PC-3 (cell line): ENCODE measurements around the gene TCERG1L. TPM values are rescaled to one million over a fixed set of nuclear protein-coding genes. Genes with fewer than 3 reads are reported as not detected.

ENCODE experiments used
- ATAC-seq: fragments of 200-7000 bp; cut with Tn5 transposase; 2 replicates; pipeline ENCODE4 v1.9.1; 2020; ENCODE audit warnings: mild to moderate bottlenecking, moderate library complexity
- BruUV-seq: library from RNA; stranded (reverse); fragments of 400-500 nt; replicated peaks from 2 replicates; lab custom pipeline; 2021; lab: Mats Ljungman, UMichigan
- CTCF ChIA-PET: fragments of 300-600 bp; sonication (Branson Sonifier 250); formaldehyde crosslinking; loops from one replicate; lab custom pipeline; 2022; ENCODE audit warnings: antibody characterized with exemption; lab: Charles Lee
- POLR2A ChIA-PET: fragments of 300-600 bp; sonication (Branson Sonifier 250); formaldehyde crosslinking; loops from one replicate; lab custom pipeline; 2022; ENCODE audit warnings: antibody characterized with exemption; ENCODE audit not compliant: unreplicated experiment; lab: Charles Lee
- DNase-seq: peaks from one replicate; pipeline ENCODE4 v3.0.0-alpha.2; 2015
- H2AFZ ChIP-seq: fragments of 300-600 bp; sonication (generic); 2 replicates; pipeline ENCODE4 v1.6.0; 2016; ENCODE audit warnings: antibody characterized with exemption, low read length
- H3F3A ChIP-seq: fragments of 300-600 bp; sonication (generic); one replicate; pipeline ENCODE4 v1.6.0; 2017; ENCODE audit warnings: antibody characterized with exemption, low read length, control low read depth, mild to moderate bottlenecking; ENCODE audit not compliant: unreplicated experiment
- H3K27ac ChIP-seq: fragments of 300-600 bp; sonication (generic); 2 replicates; pipeline ENCODE4 v1.5.1; 2016; ENCODE audit warnings: mild to moderate bottlenecking, low read length
- H3K27me3 ChIP-seq: fragments of 300-600 bp; sonication (generic); 2 replicates; pipeline ENCODE4 v1.6.1; 2016; ENCODE audit warnings: low read length, mixed read lengths
- H3K36me3 ChIP-seq: fragments of 300-600 bp; sonication (generic); 2 replicates; pipeline ENCODE4 v1.6.1; 2016; ENCODE audit warnings: low read depth, mixed run types, low read length, mixed read lengths
- H3K4me1 ChIP-seq: fragments of 300-600 bp; sonication (generic); 2 replicates; pipeline ENCODE4 v1.5.1; 2016; ENCODE audit warnings: low read length; ENCODE audit not compliant: insufficient read depth
- H3K4me2 ChIP-seq: fragments of 300-600 bp; sonication (generic); 2 replicates; pipeline ENCODE4 v1.6.0; 2016; ENCODE audit warnings: low read length
- H3K4me3 ChIP-seq: fragments of 300-600 bp; sonication (generic); 2 replicates; pipeline ENCODE4 v1.5.1; 2016; ENCODE audit warnings: mild to moderate bottlenecking, low read length, mixed read lengths
- H3K79me2 ChIP-seq: fragments of 300-600 bp; sonication (generic); 2 replicates; pipeline ENCODE4 v1.6.1; 2017; ENCODE audit warnings: low read length, mixed read lengths
- H3K9ac ChIP-seq: fragments of 300-600 bp; sonication (generic); 2 replicates; pipeline ENCODE4 v1.6.0; 2016; ENCODE audit warnings: mild to moderate bottlenecking, low read length
- H3K9me2 ChIP-seq: fragments of 300-600 bp; sonication (generic); replicated peaks from 2 replicates; pipeline ENCODE4 v1.6.1; 2016; ENCODE audit warnings: mixed run types, low read length, mixed read lengths
- H3K9me3 ChIP-seq: fragments of 300-600 bp; sonication (generic); 2 replicates; pipeline ENCODE4 v1.6.1; 2016; ENCODE audit warnings: low read length, mixed read lengths
- H4K20me1 ChIP-seq: fragments of 300-600 bp; sonication (generic); 2 replicates; pipeline ENCODE4 v1.6.1; 2016; ENCODE audit warnings: low read length, mixed read lengths
- EZH2 ChIP-seq: fragments of 300-600 bp; sonication (generic); IDR thresholded peaks from one replicate; pipeline ENCODE4 v1.6.1; 2017; ENCODE audit warnings: antibody characterized with exemption, mild to moderate bottlenecking, low read length; ENCODE audit not compliant: unreplicated experiment
- EZH2phosphoT487 ChIP-seq: fragments of 300-600 bp; sonication (generic); IDR thresholded peaks from 2 replicates; pipeline ENCODE4 v1.6.1; 2018; ENCODE audit warnings: mild to moderate bottlenecking, antibody characterized with exemption, low read length, borderline replicate concordance
- intact Hi-C: fragments of 100-400 bp; cut with micrococcal nuclease; formaldehyde crosslinking; loops from 2 replicates; pipeline ENCODE4 v1.9.0; 2023
- total RNA-seq: library from RNA; depleted of rRNA; stranded (reverse); fragments of >200 nt; gene quantifications from 2 replicates; pipeline ENCODE4 v1.2.3, GENCODE V29; 2014
- TF ChIP-seq, protein P1 (sequence below): fragments of 300-600 bp; sonication (generic); conservative IDR thresholded peaks from 2 replicates; pipeline ENCODE4 v1.5.1; 2017; ENCODE audit warnings: antibody characterized with exemption, low read depth, mild to moderate bottlenecking, low read length

TCERG1L gene
- total RNA-seq, 1 experiment from 2014 or later: not detected

DNA sequence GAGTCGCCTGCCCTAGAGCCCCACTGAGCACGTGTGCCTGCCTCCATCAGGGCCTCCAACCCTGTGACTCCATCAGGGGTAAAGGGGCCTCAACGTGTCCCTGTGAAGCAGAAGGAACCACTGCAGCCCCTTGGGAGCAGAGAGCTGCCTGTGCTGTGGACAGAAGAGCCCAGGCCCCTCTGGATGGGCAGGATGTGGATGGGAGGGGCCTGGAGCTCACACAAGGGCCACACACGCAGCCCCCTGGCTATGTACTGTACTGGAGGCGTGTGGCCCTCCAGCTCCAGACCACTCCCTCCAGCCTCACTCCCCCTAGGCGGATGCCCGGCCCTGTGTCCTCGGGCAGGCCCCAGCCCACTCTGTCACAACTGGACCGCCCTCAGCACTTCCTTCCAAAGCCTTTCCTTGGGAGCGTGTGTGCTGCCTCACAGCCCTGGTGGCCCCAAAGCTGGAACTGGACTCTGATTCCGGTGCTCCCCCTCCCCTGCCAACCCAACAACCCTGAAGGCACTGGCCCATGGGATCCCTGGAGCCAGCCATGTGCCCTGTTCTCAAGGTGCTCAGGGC lies 238.0 kb downstream of the TCERG1L start:
- Histone ChIP-seq H3K27me3 (no peaks in the 10 kb centered on the region), H3K9me2 (no peaks in the 10 kb centered on the region), H3K4me3 (no peak overlapping the region), H3K79me2 (no peaks in the 10 kb centered on the region), H2AFZ (no peak overlapping the region), H3K36me3 (no peaks in the 10 kb centered on the region), H3K4me1 (no peaks in the 10 kb centered on the region), H3K9ac (no peak overlapping the region), H4K20me1 (no peaks in the 10 kb centered on the region), H3K9me3 (0 out of 2 replicates have a peak, but pooled peaks cover 3% of the 10 kb centered on the region), H3F3A (no peaks in the 10 kb centered on the region), H3K27ac (no peak overlapping the region), H3K4me2 (no peak overlapping the region)
- ChIA-PET CTCF (no interaction called here), POLR2A (no interaction called here)
- TF ChIP-seq, protein P1, sequence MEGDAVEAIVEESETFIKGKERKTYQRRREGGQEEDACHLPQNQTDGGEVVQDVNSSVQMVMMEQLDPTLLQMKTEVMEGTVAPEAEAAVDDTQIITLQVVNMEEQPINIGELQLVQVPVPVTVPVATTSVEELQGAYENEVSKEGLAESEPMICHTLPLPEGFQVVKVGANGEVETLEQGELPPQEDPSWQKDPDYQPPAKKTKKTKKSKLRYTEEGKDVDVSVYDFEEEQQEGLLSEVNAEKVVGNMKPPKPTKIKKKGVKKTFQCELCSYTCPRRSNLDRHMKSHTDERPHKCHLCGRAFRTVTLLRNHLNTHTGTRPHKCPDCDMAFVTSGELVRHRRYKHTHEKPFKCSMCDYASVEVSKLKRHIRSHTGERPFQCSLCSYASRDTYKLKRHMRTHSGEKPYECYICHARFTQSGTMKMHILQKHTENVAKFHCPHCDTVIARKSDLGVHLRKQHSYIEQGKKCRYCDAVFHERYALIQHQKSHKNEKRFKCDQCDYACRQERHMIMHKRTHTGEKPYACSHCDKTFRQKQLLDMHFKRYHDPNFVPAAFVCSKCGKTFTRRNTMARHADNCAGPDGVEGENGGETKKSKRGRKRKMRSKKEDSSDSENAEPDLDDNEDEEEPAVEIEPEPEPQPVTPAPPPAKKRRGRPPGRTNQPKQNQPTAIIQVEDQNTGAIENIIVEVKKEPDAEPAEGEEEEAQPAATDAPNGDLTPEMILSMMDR: no peak
- TF ChIP-seq EZH2phosphoT487: no peak
- TF ChIP-seq EZH2: no peak
- intact Hi-C loops: no loop called here
- no TSS peak for BruUV-seq
- ATAC-seq (no peak), DNase-seq (no peak)

DNA sequence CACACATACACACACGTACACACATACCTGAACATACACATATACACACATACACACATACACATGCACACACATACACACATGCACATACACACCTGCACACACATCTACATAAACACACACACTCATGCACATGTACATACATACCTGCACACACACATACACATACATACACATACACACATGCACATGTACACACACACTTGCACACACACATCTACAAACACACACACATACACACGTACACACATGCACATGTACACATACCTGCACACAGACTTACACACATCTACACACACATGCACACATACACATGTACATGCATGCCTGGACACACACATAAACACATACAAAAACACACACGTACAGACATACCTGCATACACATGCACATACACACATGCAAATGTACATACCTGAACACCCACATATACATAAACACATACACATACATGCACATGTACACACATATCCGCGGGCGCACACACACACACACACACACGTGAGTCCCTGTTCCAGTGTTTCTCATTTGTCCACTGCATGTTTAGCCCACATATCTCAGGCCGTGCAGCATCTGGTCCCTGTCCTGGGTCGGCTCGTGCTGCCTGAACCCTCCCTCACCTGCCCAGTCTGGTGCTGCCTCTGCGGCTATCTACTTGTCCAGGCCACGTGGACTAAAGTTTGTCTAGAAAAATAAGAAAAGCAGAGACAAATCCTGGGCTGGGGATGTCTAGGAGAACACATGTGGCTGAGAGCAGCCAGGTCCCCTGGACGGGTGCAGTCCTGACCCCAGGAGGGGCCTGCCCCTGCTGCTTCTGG lies 238.7 kb downstream of the TCERG1L start:
- intact Hi-C loops: no loop called here
- Histone ChIP-seq H3K79me2 (no peaks in the 10 kb centered on the region), H3K9ac (no peak overlapping the region), H3K4me2 (no peak overlapping the region), H3K27ac (no peak overlapping the region), H3K9me3 (0 out of 2 replicates have a peak, but pooled peaks cover 3% of the 10 kb centered on the region), H2AFZ (no peak overlapping the region), H3K27me3 (no peaks in the 10 kb centered on the region), H3F3A (no peaks in the 10 kb centered on the region), H3K4me1 (no peaks in the 10 kb centered on the region), H3K36me3 (no peaks in the 10 kb centered on the region), H3K9me2 (no peaks in the 10 kb centered on the region), H3K4me3 (no peak overlapping the region), H4K20me1 (no peaks in the 10 kb centered on the region)
- BruUV-seq: no TSS peak
- POLR2A ChIA-PET: no interaction called here
- CTCF ChIA-PET: no interaction called here
- TF ChIP-seq EZH2: no peak
- no peak for TF ChIP-seq EZH2phosphoT487
- TF ChIP-seq, protein P1: no peak
- DNase-seq (no peak), ATAC-seq (no peak)

DNA sequence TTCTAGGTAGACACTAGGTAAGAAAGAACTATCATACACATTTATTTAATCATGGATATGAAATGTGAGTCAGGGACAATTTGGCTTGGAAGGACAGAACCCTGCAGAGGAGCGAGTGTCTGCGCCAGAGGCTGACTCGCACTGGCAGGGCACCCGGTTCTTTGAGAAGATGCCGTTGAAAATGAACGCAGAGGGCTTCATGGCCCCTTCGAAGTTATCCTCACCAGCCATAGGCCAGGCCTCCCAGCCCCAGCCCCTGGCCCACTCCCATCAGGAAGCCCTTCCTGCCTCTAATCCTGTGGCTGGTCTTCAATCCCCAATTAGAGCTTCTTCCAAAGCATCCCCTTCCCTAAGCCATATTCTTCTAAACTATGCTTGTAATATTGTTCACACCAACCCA lies 239.8 kb downstream of the TCERG1L start:
- intact Hi-C loops: no loop called here
- Histone ChIP-seq H3K4me2 (no peak overlapping the region), H3K27me3 (no peaks in the 10 kb centered on the region), H3K9me2 (no peaks in the 10 kb centered on the region), H3K79me2 (no peaks in the 10 kb centered on the region), H3K9me3 (0 out of 2 replicates have a peak, but pooled peaks cover 3% of the 10 kb centered on the region), H2AFZ (no peak overlapping the region), H3K4me1 (no peaks in the 10 kb centered on the region), H3F3A (no peaks in the 10 kb centered on the region), H3K4me3 (no peak overlapping the region), H3K36me3 (no peaks in the 10 kb centered on the region), H3K9ac (no peak overlapping the region), H4K20me1 (no peaks in the 10 kb centered on the region), H3K27ac (no peak overlapping the region)
- ChIA-PET POLR2A (no interaction called here), CTCF (no interaction called here)
- DNase-seq: no peak
- ATAC-seq: no peak
- BruUV-seq: no TSS peak
- TF ChIP-seq, protein P1: no peak
- no peak for TF ChIP-seq EZH2phosphoT487
- TF ChIP-seq EZH2: no peak
